NK-92 treated with Interleukin-12 subunit alpha and Interleukin-12 subunit beta, amount 100 ng/mL, for 24 hours (cell line): Measurements from ENCODE around the gene NUP205.
"Not testable (repeated sequence)": the region's sequence is repeated elsewhere in the genome, so short reads cannot be mapped to it uniquely, and the experiment has no call there.

Source experiments
- DNase-seq: peaks from one replicate; lab custom pipeline; 2025; lab: John Stamatoyannopoulos, UW

NUP205 gene

GRCh38 chr7:135620447-135620846, 62.7 kb downstream of the NUP205 start:
- DNase-seq, result no peak

- DNase-seq, result no peak
These were observed 63.5 kb downstream of the NUP205 start for GRCh38 chr7:135620980-135621850.

- DNase-seq, result no peak
These were observed 76.6 kb downstream of the NUP205 start for GRCh38 chr7:135634191-135634878.

- DNase-seq, result not testable (repeated sequence)
These were observed 82.0 kb downstream of the NUP205 start for GRCh38 chr7:135639690-135640089.

- no peak for DNase-seq
These were observed 86.4 kb downstream of the NUP205 start for GRCh38 chr7:135644154-135644553.

- DNase-seq, result no peak
These were observed 87.0 kb downstream of the NUP205 start for GRCh38 chr7:135644729-135645128.

- DNase-seq, result no peak
These were observed 87.7 kb downstream of the NUP205 start for GRCh38 chr7:135645296-135645904.

- DNase-seq, result no peak
These were observed 90.0 kb downstream of the NUP205 start for GRCh38 chr7:135647755-135648154.

GRCh38 chr7:135648235-135648634, 90.5 kb downstream of the NUP205 start:
- no peak for DNase-seq

GRCh38 chr7:135650831-135651573, 93.3 kb downstream of the NUP205 start:
- no peak for DNase-seq

GRCh38 chr7:135653340-135654080, 95.8 kb downstream of the NUP205 start:
- no peak for DNase-seq

GRCh38 chr7:135658564-135658963, 100.8 kb downstream of the NUP205 start:
- DNase-seq, result no peak

- DNase-seq, result no peak
These were observed 101.6 kb downstream of the NUP205 start for GRCh38 chr7:135659159-135659846.

- peak; percentile 58 for DNase-seq
These were observed 103.8 kb downstream of the NUP205 start for GRCh38 chr7:135661311-135662122.

GRCh38 chr7:135662123-135662372, 104.3 kb downstream of the NUP205 start:
- DNase-seq, result no peak

GRCh38 chr7:135662373-135663114, 104.8 kb downstream of the NUP205 start, which contains the start of gene STMP1:
TSS of gene STMP1 (plus strand) at chr7:135662514.
- DNase-seq, result peak; percentile 96

- DNase-seq, result no peak
These were observed 106.4 kb downstream of the NUP205 start for GRCh38 chr7:135664046-135664589.

- DNase-seq, result no peak
These were observed 107.3 kb downstream of the NUP205 start for GRCh38 chr7:135665042-135665441.

- DNase-seq, result no peak
These were observed 108.4 kb downstream of the NUP205 start for GRCh38 chr7:135666156-135666555.
